Esophagus (tissue), 2 donors: ENCODE results near the gene ARL14EP. TPM values are rescaled to one million over a fixed set of nuclear protein-coding genes. Genes with fewer than 3 reads are reported as not detected.

ENCODE experiments used
- H3K27ac ChIP-seq, 2 donors: one replicate each; pipeline ENCODE4 v1.5.1; 2013; ENCODE audit warnings: low read depth in 2 of 2, mild to moderate bottlenecking in 2 of 2, inconsistent platforms in 1 of 2, low read length in 1 of 2, moderate library complexity in 1 of 2
- H3K27me3 ChIP-seq, 2 donors: one replicate each; pipeline ENCODE4 v1.6.1; 2013; ENCODE audit warnings: low read length in 2 of 2, control low read depth in 1 of 2, mild to moderate bottlenecking in 1 of 2; ENCODE audit not compliant: insufficient read depth in 2 of 2, control insufficient read depth in 1 of 2
- H3K36me3 ChIP-seq, 2 donors: one replicate each; pipeline ENCODE4 v1.6.1; 2013; ENCODE audit warnings: low read length in 1 of 2; ENCODE audit not compliant: control insufficient read depth in 2 of 2, insufficient read depth in 2 of 2
- H3K4me1 ChIP-seq, 2 donors: one replicate each; pipeline ENCODE4 v1.6.1; 2013; ENCODE audit warnings: low read length in 1 of 2; ENCODE audit not compliant: control insufficient read depth in 2 of 2, insufficient read depth in 2 of 2
- H3K4me3 ChIP-seq, 2 donors: one replicate each; pipeline ENCODE4 v1.5.1; 2013; ENCODE audit warnings: low read length in 2 of 2, mild to moderate bottlenecking in 2 of 2, low read depth in 1 of 2, moderate library complexity in 1 of 2
- H3K9me3 ChIP-seq, 2 donors: one replicate each; pipeline ENCODE4 v1.6.1; 2013; ENCODE audit warnings: mild to moderate bottlenecking in 2 of 2, low read depth in 1 of 2, low read length in 1 of 2, moderate library complexity in 1 of 2; ENCODE audit not compliant: control insufficient read depth in 2 of 2, insufficient read depth in 1 of 2
- WGBS, 2 donors: extraction: QIAGEN DNeasy Blood & Tissue Kit; methylation state at CpG; one replicate each; pipeline ENCODE4 v1.1.7; 2013; 5-methylcytosine and 5-hydroxymethylcytosine counted together
- polyA plus RNA-seq, 2 donors: library from polyadenylated mRNA; stranded (reverse); fragments of 200-250 nt; gene quantifications; one replicate each; pipeline ENCODE4 v1.2.3, GENCODE V29; 2013
- donor health status: healthy with polysubstance abuse.
- donor health status: Bipolar disorder and iron deficiency.

Gene ARL14EP
- polyA plus RNA-seq, 2 donors, result 6.2 to 7.3 TPM

GRCh38 chr11:30322191-30322590 is 713 bp upstream of the ARL14EP start:
- no peaks in the 10 kb centered on the region for H3K9me3 ChIP-seq
- H3K27ac ChIP-seq, result no peak overlapping the region
- H3K4me3 ChIP-seq, result no peak overlapping the region
- H3K36me3 ChIP-seq, result no peaks in the 10 kb centered on the region
- H3K27me3 ChIP-seq, result no peaks in the 10 kb centered on the region
- H3K4me1 ChIP-seq, result no peaks in the 10 kb centered on the region
- 69 to 75% methylated on average over 6 of the region's 6 CpGs for WGBS, 2 donors

- Histone ChIP-seq H3K4me1 (no peaks in the 10 kb centered on the region), H3K36me3 (no peaks in the 10 kb centered on the region), H3K9me3 (no peaks in the 10 kb centered on the region), H3K4me3 (no peak overlapping the region), H3K27me3 (no peaks in the 10 kb centered on the region), H3K27ac (no peak overlapping the region)
- 66 to 67% methylated on average over 2 of the region's 2 CpGs for WGBS, 2 donors
These were observed 3.3 kb downstream of the ARL14EP start for GRCh38 chr11:30326114-30326778.

GRCh38 chr11:30326906-30327305 is 4.0 kb downstream of the ARL14EP start:
- no peaks in the 10 kb centered on the region for H3K4me1 ChIP-seq
- no peak overlapping the region for H3K4me3 ChIP-seq
- WGBS, 2 donors, result 84 to 88% methylated on average over 2 of the region's 2 CpGs
- H3K9me3 ChIP-seq, result no peaks in the 10 kb centered on the region
- H3K36me3 ChIP-seq, result no peaks in the 10 kb centered on the region
- no peaks in the 10 kb centered on the region for H3K27me3 ChIP-seq
- H3K27ac ChIP-seq, result no peak overlapping the region

- H3K4me3 ChIP-seq, result no peak overlapping the region
- no peaks in the 10 kb centered on the region for H3K9me3 ChIP-seq
- H3K36me3 ChIP-seq, result no peaks in the 10 kb centered on the region
- H3K27ac ChIP-seq, result no peak overlapping the region
- H3K27me3 ChIP-seq, result no peaks in the 10 kb centered on the region
- H3K4me1 ChIP-seq, result no peaks in the 10 kb centered on the region
These were observed 5.8 kb downstream of the ARL14EP start for GRCh38 chr11:30328681-30329080.

- no peaks in the 10 kb centered on the region for H3K36me3 ChIP-seq
- H3K27ac ChIP-seq, result no peak overlapping the region
- no peak overlapping the region for H3K4me3 ChIP-seq
- no peaks in the 10 kb centered on the region for H3K4me1 ChIP-seq
- no peaks in the 10 kb centered on the region for H3K9me3 ChIP-seq
- no peaks in the 10 kb centered on the region for H3K27me3 ChIP-seq
- WGBS, 2 donors, result 53 to 58% methylated on average over 4 of the region's 4 CpGs
These were observed 6.4 kb downstream of the ARL14EP start for GRCh38 chr11:30329150-30329940.

- no peaks in the 10 kb centered on the region for H3K27me3 ChIP-seq
- H3K4me3 ChIP-seq, result no peak overlapping the region
- no peaks in the 10 kb centered on the region for H3K4me1 ChIP-seq
- no peak overlapping the region for H3K27ac ChIP-seq
- 81 to 83% methylated on average over 3 of the region's 3 CpGs for WGBS, 2 donors
- no peaks in the 10 kb centered on the region for H3K9me3 ChIP-seq
- peaks cover 2 to 5% of the 10 kb centered on the region in 2 donors for H3K36me3 ChIP-seq
These were observed 10.5 kb downstream of the ARL14EP start for GRCh38 chr11:30333405-30333804.

GRCh38 chr11:30342736-30343166 is 19.8 kb downstream of the ARL14EP start:
- 74 to 88% methylated on average over 1 of the region's 1 CpG for WGBS, 2 donors
- Histone ChIP-seq H3K4me1 (no peaks in the 10 kb centered on the region), H3K9me3 (no peaks in the 10 kb centered on the region), H3K27ac (no peak overlapping the region), H3K27me3 (no peaks in the 10 kb centered on the region), H3K36me3 (no peaks in the 10 kb centered on the region), H3K4me3 (no peak overlapping the region)

- Histone ChIP-seq H3K4me3 (no peak overlapping the region), H3K9me3 (no peaks in the 10 kb centered on the region), H3K36me3 (no peaks in the 10 kb centered on the region), H3K27ac (no peak overlapping the region), H3K27me3 (no peaks in the 10 kb centered on the region), H3K4me1 (no peaks in the 10 kb centered on the region)
These were observed 21.2 kb downstream of the ARL14EP start for GRCh38 chr11:30344085-30344484.

- Histone ChIP-seq H3K9me3 (no peaks in the 10 kb centered on the region), H3K27me3 (no peaks in the 10 kb centered on the region), H3K36me3 (no peaks in the 10 kb centered on the region), H3K27ac (no peak overlapping the region), H3K4me3 (no peak overlapping the region), H3K4me1 (no peaks in the 10 kb centered on the region)
- WGBS, 2 donors, result 88 to 92% methylated on average over 4 of the region's 4 CpGs
These were observed 22.7 kb downstream of the ARL14EP start for GRCh38 chr11:30345644-30346043.
